Mucosa of descending colon (tissue), 3 donors: ENCODE measurements around the gene KCNQ1OT1. TPM values are rescaled to one million over a fixed set of nuclear protein-coding genes. Genes with fewer than 3 reads are reported as not detected.
A peak's percentile ranks its signal among the peaks of the same experiment; 100 is the strongest.

ENCODE experiments used
- ATAC-seq: fragments of 200-7000 bp; cut with Tn5 transposase; one replicate; pipeline ENCODE4 v1.9.1; 2020; ENCODE audit warnings: mild to moderate bottlenecking, moderate library complexity
- DNase-seq, 3 donors: peaks; one replicate each; pipeline ENCODE4 v3.0.0-alpha.2; 2020
- H3K36me3 ChIP-seq: fragments of 200-600 bp; one replicate; pipeline ENCODE4 v1.8.0; 2021; ENCODE audit warnings: low read depth, mild to moderate bottlenecking
- H3K4me1 ChIP-seq: fragments of 200-600 bp; one replicate; pipeline ENCODE4 v1.8.0; 2021; ENCODE audit warnings: low read depth, mild to moderate bottlenecking
- H3K4me3 ChIP-seq: fragments of 200-600 bp; one replicate; pipeline ENCODE4 v1.8.0; 2021; ENCODE audit warnings: mild to moderate bottlenecking
- H3K9me3 ChIP-seq: fragments of 200-600 bp; one replicate; pipeline ENCODE4 v1.8.0; 2021; ENCODE audit warnings: mild to moderate bottlenecking
- CTCF ChIP-seq: fragments of 200-600 bp; IDR thresholded peaks from one replicate; pipeline ENCODE4 v1.8.0; 2022; ENCODE audit warnings: antibody characterized with exemption, mild to moderate bottlenecking
- intact Hi-C, 2 donors: fragments of 100-400 bp; cut with DNase I in 1 of 2; cut with micrococcal nuclease in 1 of 2; formaldehyde crosslinking; loops; one replicate each; pipeline versions ENCODE4 v1.11.0 to v1.11.1; 2022; cut with DNase I, micrococcal nuclease
- total RNA-seq, 3 donors: library from RNA; stranded (reverse); fragmentation: NEBNext Ultra II Directional in 2 of 3; extraction: Animal tissue kit (Norgen Biotek cat#: 25700) in 2 of 3; gene quantifications; one replicate each; pipeline versions ENCODE4 v1.2.1 to v1.2.4, GENCODE V29; 2021 to 2023
- donor health status: DM: no; HTN: no; CAD: no; lungs with moderate emphysema.
- donor health status: DM: no; HTN: no; CAD: no.
- donor health status: DM: no; HTN: yes; CAD: no.

Gene KCNQ1OT1
- total RNA-seq, 3 donors from 2014 or later: 1.5 to 1.7 (median 1.7) TPM

- Histone ChIP-seq H3K36me3 (no peaks in the 10 kb centered on the region), H3K9me3 (no peaks in the 10 kb centered on the region), H3K4me1 (peaks cover 7% of the 10 kb centered on the region), H3K4me3 (no peak overlapping the region)
- intact Hi-C loops: no loop called here
- ATAC-seq: no peak
- no peak for TF ChIP-seq CTCF
- peak in 2 of 3 donors; percentile 19 for DNase-seq
Measured at GRCh38 chr11:2742201-2742600, 42.4 kb upstream of the KCNQ1OT1 start.

GRCh38 chr11:2741377-2742131, 41.8 kb upstream of the KCNQ1OT1 start:
- Histone ChIP-seq H3K4me1 (peaks cover 9% of the 10 kb centered on the region), H3K4me3 (no peak overlapping the region), H3K9me3 (no peaks in the 10 kb centered on the region), H3K36me3 (no peaks in the 10 kb centered on the region)
- TF ChIP-seq CTCF: no peak
- intact Hi-C loops: no loop called here
- DNase-seq: peak; percentile 20 to 41 (median 27)
- ATAC-seq: no peak

- intact Hi-C loops: no loop called here
- Histone ChIP-seq H3K4me3 (no peak overlapping the region), H3K36me3 (no peaks in the 10 kb centered on the region), H3K4me1 (peaks cover 10% of the 10 kb centered on the region), H3K9me3 (no peaks in the 10 kb centered on the region)
- TF ChIP-seq CTCF: no peak
- no peak for ATAC-seq
- peak in 2 of 3 donors; percentile 19 to 25 for DNase-seq
Measured at GRCh38 chr11:2741006-2741376, 41.2 kb upstream of the KCNQ1OT1 start.

- no peaks in the 10 kb centered on the region for H3K9me3 ChIP-seq
- peak in 2 of 3 donors; percentile 25 to 51 for DNase-seq
- peak; percentile 37 for ATAC-seq
- no peaks in the 10 kb centered on the region for H3K36me3 ChIP-seq
- intact Hi-C loops: no loop called here
- peaks cover 10% of the 10 kb centered on the region for H3K4me1 ChIP-seq
- no peak for TF ChIP-seq CTCF
- no peak overlapping the region for H3K4me3 ChIP-seq
Measured at GRCh38 chr11:2740275-2740940, 40.6 kb upstream of the KCNQ1OT1 start.

- H3K4me1 ChIP-seq: peaks cover 10% of the 10 kb centered on the region
Measured at GRCh38 chr11:2739531-2740274, 39.9 kb upstream of the KCNQ1OT1 start.

More at GRCh38 chr11:2739531-2740274, 39.9 kb upstream of the KCNQ1OT1 start:
- Histone ChIP-seq H3K36me3 (no peaks in the 10 kb centered on the region), H3K9me3 (no peaks in the 10 kb centered on the region), H3K4me3 (no peak overlapping the region)
- ATAC-seq (peak; percentile 1), DNase-seq (peak in 2 of 3 donors; percentile 14 to 49)
- no peak for TF ChIP-seq CTCF
- intact Hi-C loops: no loop called here
